ENCODE results near the gene COQ3.
A peak's percentile ranks its signal among the peaks of the same experiment; 100 is the strongest.
"Not testable (repeated sequence)": the region's sequence is repeated elsewhere in the genome, so short reads cannot be mapped to it uniquely, and the experiment has no call there.

Gene COQ3

DNA sequence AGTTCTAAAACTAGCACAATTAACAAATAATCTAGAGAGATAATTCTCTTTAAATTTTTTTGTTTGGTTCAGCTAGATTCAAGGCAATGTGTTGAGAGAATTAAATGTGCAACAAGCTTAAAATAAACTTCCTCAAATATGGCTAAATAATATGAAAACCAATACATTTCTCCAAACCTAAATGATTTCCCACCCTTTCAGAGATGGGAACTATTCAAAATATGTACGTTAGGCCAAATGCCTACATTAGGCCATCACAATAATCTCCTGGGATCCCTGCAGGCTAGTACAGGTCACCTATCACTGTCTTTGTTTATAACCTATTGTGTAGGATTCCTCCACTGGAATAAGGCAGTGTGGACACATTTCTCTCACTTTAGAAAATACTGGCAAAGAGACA is 46.2 kb downstream of the COQ3 start:
- Histone ChIP-seq H3K27me3 (ENCODE audit: control insufficient read depth, insufficient read depth, low read length) (peaks cover 10% of the 10 kb centered on the region), H3K9me3 (ENCODE audit: control insufficient read depth, low read depth, low read length) (no peaks in the 10 kb centered on the region), H3K4me1 (ENCODE audit: control insufficient read depth, low read depth, low read length) (peaks cover 27% of the 10 kb centered on the region), H3K4me3 (ENCODE audit: low read length) (peak overlapping the region; percentile 82), H3K9ac (ENCODE audit: low read length) (peak overlapping the region; percentile 85), H3K27ac (ENCODE audit: low read length) (no peak overlapping the region), H3K36me3 (ENCODE audit: control insufficient read depth, low read depth, low read length) (no peaks in the 10 kb centered on the region)

DNA sequence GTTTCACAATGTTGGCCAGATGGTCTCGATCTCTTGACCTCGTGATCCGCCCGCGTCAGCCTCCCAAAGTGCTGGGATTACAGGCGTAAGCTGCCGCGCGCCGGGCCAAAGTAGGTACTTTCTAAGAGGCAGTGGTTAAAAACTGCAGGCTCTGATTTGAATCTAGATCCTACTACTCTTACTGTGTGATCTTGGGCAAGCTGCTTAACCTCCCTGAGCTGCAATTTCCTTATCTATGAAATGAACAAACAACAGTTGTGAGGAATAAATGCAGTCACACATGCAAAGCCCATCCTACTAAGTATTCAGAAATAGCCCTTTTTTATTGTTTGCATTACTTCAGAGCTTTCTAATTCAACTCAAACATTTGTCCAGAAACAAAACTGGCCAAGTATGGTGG is 47.4 kb downstream of the COQ3 start:
- H3K4me1 ChIP-seq (ENCODE audit: control insufficient read depth, low read depth, low read length), result peaks cover 27% of the 10 kb centered on the region
- H3K36me3 ChIP-seq (ENCODE audit: control insufficient read depth, low read depth, low read length), result no peaks in the 10 kb centered on the region
- H3K9ac ChIP-seq (ENCODE audit: low read length), result no peak overlapping the region
- H3K4me3 ChIP-seq (ENCODE audit: low read length), result no peak overlapping the region
- no peaks in the 10 kb centered on the region for H3K9me3 ChIP-seq (ENCODE audit: control insufficient read depth, low read depth, low read length)
- no peak overlapping the region for H3K27ac ChIP-seq (ENCODE audit: low read length)
- H3K27me3 ChIP-seq (ENCODE audit: control insufficient read depth, insufficient read depth, low read length), result peaks cover 10% of the 10 kb centered on the region

DNA sequence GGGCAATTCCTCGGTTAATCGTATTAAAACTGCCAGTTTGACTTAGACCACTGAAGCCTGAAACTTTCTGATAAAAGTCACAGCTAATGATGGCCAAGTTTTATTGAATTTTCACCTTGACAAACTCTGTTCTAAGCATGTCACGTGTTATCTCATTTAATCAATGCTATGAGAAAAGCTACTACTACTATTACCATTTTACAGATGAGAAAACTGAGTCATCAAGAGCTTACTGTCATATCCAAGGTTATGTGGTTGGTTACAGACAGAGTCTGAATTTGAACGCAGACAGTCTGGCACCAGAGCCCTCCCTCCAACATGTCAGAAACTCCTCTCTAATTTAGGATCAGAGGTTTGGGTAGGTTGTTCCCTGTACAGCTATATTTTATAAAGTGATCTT is 48.8 kb downstream of the COQ3 start:
- H3K9ac ChIP-seq (ENCODE audit: low read length), result no peak overlapping the region
- no peak overlapping the region for H3K27ac ChIP-seq (ENCODE audit: low read length)
- H3K9me3 ChIP-seq (ENCODE audit: control insufficient read depth, low read depth, low read length), result no peaks in the 10 kb centered on the region
- H3K27me3 ChIP-seq (ENCODE audit: control insufficient read depth, insufficient read depth, low read length), result peaks cover under 1% of the 10 kb centered on the region
- H3K4me3 ChIP-seq (ENCODE audit: low read length), result no peak overlapping the region
- no peaks in the 10 kb centered on the region for H3K36me3 ChIP-seq (ENCODE audit: control insufficient read depth, low read depth, low read length)
- peaks cover 21% of the 10 kb centered on the region for H3K4me1 ChIP-seq (ENCODE audit: control insufficient read depth, low read depth, low read length)

DNA sequence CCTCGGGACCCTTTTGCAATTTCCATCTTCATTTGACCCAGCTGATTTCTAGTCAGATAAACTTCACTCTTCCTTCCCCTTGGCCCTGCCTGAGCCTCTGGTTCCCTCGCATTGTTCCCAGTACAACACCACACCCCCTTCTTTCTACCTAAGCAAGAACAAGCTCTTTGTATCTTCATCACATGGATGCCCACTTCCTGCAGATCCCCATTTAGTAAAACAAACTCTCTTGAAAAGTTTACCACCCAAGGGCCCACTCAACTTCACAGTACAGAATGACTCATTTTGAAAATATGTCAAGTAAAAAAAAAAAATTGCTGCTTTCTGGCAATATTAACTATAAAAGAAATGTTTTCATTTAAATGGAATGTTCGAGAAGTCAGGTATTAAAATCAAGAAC is 49.7 kb downstream of the COQ3 start:
- no peaks in the 10 kb centered on the region for H3K36me3 ChIP-seq (ENCODE audit: control insufficient read depth, low read depth, low read length)
- H3K27me3 ChIP-seq (ENCODE audit: control insufficient read depth, insufficient read depth, low read length), result no peaks in the 10 kb centered on the region
- no peaks in the 10 kb centered on the region for H3K9me3 ChIP-seq (ENCODE audit: control insufficient read depth, low read depth, low read length)
- H3K4me3 ChIP-seq (ENCODE audit: low read length), result no peak overlapping the region
- H3K9ac ChIP-seq (ENCODE audit: low read length), result no peak overlapping the region
- peaks cover 21% of the 10 kb centered on the region for H3K4me1 ChIP-seq (ENCODE audit: control insufficient read depth, low read depth, low read length)
- H3K27ac ChIP-seq (ENCODE audit: low read length), result no peak overlapping the region

DNA sequence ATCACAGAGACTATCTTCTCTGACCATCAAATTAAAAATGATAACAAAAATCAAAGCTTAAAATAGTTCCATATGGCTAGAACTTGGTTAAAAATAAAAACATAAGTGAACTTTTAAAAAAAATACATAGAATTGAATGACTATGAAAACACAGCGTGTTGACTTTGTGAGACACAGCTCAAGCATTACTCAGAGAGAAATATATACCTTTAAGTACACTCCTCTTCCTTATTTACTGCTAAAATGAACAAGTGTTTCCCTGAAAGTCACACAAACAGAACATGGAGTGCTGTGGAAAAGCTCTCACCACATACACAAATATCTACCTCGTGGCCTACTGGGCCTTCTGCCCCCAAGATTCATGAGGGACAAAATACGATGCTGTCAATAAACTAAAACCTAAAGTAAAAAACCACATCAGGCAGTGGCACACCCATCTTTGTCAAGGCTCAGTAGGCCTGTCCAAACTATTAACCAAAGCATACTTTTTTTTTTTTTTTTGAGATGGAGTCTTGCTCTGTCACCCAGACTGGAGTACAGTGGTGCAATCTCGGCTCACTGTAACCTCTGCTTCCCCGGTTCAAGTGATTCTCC is 52.0 kb downstream of the COQ3 start:
- Histone ChIP-seq H3K36me3 (ENCODE audit: control insufficient read depth, low read depth, low read length) (no peaks in the 10 kb centered on the region), H3K4me3 (ENCODE audit: low read length) (no peak overlapping the region), H3K27me3 (ENCODE audit: control insufficient read depth, insufficient read depth, low read length) (no peaks in the 10 kb centered on the region)

DNA sequence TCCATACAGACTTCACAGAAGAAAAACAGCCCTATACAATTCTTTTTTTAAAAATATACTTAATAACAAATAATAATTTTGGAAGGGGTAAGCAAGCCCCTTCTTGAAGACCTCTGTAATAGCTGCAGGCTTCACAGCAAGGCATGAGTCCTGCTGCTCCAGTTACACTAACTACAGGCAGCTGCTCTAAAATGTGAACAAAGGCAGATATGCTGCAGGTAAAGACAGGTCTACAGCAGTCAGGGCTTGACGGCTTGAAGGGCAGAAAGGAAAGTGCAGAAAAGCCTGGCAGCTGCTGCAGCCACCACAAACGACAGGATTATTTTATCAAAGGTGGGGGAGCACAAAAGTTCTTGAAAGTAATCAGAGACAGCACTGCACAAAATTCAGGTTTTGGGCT is 55.8 kb downstream of the COQ3 start:
- Histone ChIP-seq H3K27me3 (ENCODE audit: control insufficient read depth, insufficient read depth, low read length) (no peaks in the 10 kb centered on the region), H3K36me3 (ENCODE audit: control insufficient read depth, low read depth, low read length) (peaks cover 4% of the 10 kb centered on the region), H3K9ac (ENCODE audit: low read length) (no peak overlapping the region), H3K4me3 (ENCODE audit: low read length) (no peak overlapping the region), H3K9me3 (ENCODE audit: control insufficient read depth, low read depth, low read length) (no peaks in the 10 kb centered on the region), H3K27ac (ENCODE audit: low read length) (no peak overlapping the region), H3K4me1 (ENCODE audit: control insufficient read depth, low read depth, low read length) (peaks cover 5% of the 10 kb centered on the region)

More for the DNA sequence above, 52.0 kb downstream of the COQ3 start:
- H3K9me3 ChIP-seq (ENCODE audit: control insufficient read depth, low read depth, low read length), result no peaks in the 10 kb centered on the region
- no peak overlapping the region for H3K27ac ChIP-seq (ENCODE audit: low read length)
- no peak overlapping the region for H3K9ac ChIP-seq (ENCODE audit: low read length)
- peaks cover 9% of the 10 kb centered on the region for H3K4me1 ChIP-seq (ENCODE audit: control insufficient read depth, low read depth, low read length)

DNA sequence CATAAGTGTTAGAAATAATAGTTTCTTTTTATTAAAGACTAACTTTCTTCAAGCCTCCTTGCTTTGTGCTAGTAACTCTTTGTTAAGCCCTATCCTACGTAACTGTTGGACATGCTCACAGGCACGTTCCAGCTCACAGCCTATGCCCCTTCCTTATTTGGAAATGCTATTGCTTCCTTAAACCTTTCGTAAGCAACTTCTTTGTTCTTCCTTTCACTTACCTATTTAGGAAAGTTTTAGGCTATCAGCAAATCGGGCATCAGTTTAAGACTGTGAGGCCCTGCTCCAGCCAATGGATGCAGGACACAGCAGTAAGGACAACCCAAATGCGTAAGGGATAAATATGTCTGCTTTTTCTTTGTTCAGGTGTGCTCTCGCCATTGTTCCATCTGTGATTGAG is 58.7 kb downstream of the COQ3 start:
- not testable (repeated sequence) for H3K4me3 ChIP-seq (ENCODE audit: low read length); H3K27ac ChIP-seq (ENCODE audit: low read length); H3K36me3 ChIP-seq (ENCODE audit: control insufficient read depth, low read depth, low read length); H3K9me3 ChIP-seq (ENCODE audit: control insufficient read depth, low read depth, low read length); H3K9ac ChIP-seq (ENCODE audit: low read length); H3K27me3 ChIP-seq (ENCODE audit: control insufficient read depth, insufficient read depth, low read length); H3K4me1 ChIP-seq (ENCODE audit: control insufficient read depth, low read depth, low read length)

DNA sequence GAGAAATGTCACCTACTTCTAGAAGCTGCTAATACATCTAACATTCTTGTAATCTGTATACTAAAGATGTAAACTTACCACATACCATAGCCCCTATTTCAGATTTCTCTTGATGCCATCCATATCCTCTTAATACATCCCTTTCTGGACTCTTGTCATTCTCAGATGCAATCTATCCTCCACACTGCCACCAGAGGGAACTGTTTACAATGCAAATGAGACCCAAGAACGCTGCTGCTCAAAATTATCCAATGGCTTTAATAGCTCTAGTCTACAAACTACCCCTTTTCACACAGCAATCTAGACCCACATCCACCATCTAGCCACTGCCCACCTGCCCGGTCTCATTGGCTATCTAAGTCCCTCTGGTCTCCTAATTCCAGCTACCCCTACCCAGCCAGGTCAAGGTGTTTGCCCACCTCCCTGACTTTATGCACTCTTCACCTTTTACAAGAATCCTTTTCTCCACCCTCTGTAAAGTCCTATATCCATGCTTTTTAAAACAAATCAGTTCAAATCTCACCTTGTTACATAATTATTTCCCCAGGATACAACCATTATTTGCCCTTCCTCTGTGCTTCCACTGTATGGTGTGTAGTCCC is 59.4 kb downstream of the COQ3 start:
- Histone ChIP-seq H3K36me3 (ENCODE audit: control insufficient read depth, low read depth, low read length) (peaks cover 5% of the 10 kb centered on the region), H3K4me3 (ENCODE audit: low read length) (no peak overlapping the region), H3K9me3 (ENCODE audit: control insufficient read depth, low read depth, low read length) (no peaks in the 10 kb centered on the region), H3K9ac (ENCODE audit: low read length) (no peak overlapping the region), H3K27me3 (ENCODE audit: control insufficient read depth, insufficient read depth, low read length) (no peaks in the 10 kb centered on the region), H3K27ac (ENCODE audit: low read length) (no peak overlapping the region), H3K4me1 (ENCODE audit: control insufficient read depth, low read depth, low read length) (peaks cover 5% of the 10 kb centered on the region)

DNA sequence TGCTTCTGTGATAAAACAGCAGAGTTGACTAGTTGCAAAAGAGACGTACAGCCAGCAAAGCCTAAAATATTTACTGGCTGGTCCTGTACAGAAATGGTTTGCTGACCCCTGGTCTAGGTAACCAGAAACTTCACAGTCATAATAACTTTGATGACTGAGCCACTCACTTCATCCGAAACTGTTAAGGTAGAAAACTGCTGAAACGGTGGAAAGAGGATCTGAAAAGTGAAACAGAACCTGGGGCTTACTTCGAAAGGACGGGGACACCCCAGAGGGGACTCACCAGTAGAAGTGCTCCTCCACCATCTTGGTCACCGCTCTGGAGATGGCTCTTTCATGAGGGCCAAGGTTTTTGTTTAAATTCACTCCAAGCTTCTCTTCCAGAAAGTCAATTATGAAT is 60.9 kb downstream of the COQ3 start:
- H3K27me3 ChIP-seq (ENCODE audit: control insufficient read depth, insufficient read depth, low read length), result no peaks in the 10 kb centered on the region
- H3K36me3 ChIP-seq (ENCODE audit: control insufficient read depth, low read depth, low read length), result peaks cover 5% of the 10 kb centered on the region
- H3K4me1 ChIP-seq (ENCODE audit: control insufficient read depth, low read depth, low read length), result peaks cover 5% of the 10 kb centered on the region
- no peak overlapping the region for H3K9ac ChIP-seq (ENCODE audit: low read length)
- H3K4me3 ChIP-seq (ENCODE audit: low read length), result no peak overlapping the region
- H3K9me3 ChIP-seq (ENCODE audit: control insufficient read depth, low read depth, low read length), result no peaks in the 10 kb centered on the region
- H3K27ac ChIP-seq (ENCODE audit: low read length), result no peak overlapping the region

DNA sequence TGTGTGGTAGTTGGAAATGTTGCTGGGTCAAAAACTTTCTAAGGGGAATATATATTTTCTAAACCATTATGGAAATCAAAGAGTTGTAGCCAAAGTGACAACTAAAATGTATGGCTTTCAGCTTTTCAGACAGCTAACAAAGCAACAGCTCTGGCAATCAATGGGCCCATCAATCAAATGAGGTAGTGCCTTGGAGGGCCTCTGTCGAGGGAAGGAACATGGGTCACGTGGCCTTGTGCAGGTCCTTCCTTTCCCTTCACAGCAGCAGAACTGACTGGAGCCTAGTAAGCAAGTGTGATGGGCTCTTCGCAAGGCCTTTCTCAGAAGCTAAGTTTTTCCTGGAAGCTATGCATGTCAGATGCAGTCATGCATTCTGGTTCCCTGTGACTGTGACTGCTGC is 62.5 kb downstream of the COQ3 start:
- no peaks in the 10 kb centered on the region for H3K9me3 ChIP-seq (ENCODE audit: control insufficient read depth, low read depth, low read length)

DNA sequence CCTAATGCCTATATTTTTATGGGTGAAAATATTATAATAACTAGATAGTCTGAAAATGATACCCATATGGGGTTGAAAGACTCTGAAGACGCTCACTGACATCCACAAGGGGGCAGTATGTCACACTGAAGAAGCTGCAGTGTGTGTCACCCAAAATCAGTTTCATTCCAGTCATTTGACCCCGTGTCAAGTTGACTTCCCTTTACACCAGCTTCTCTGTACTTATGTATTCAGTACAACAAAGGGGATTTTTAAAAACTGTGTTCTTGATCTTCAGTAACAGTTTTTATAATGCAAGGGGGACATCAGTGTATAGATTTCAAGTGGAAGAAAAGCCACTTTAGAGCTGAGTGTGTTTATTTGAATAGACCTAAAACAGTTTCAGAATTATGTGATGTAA is 63.8 kb downstream of the COQ3 start:
- no peak overlapping the region for H3K27ac ChIP-seq (ENCODE audit: low read length)
- no peaks in the 10 kb centered on the region for H3K9me3 ChIP-seq (ENCODE audit: control insufficient read depth, low read depth, low read length)
- H3K9ac ChIP-seq (ENCODE audit: low read length), result no peak overlapping the region
- no peaks in the 10 kb centered on the region for H3K27me3 ChIP-seq (ENCODE audit: control insufficient read depth, insufficient read depth, low read length)
- H3K4me3 ChIP-seq (ENCODE audit: low read length), result no peak overlapping the region
- H3K4me1 ChIP-seq (ENCODE audit: control insufficient read depth, low read depth, low read length), result peaks cover 5% of the 10 kb centered on the region
- H3K36me3 ChIP-seq (ENCODE audit: control insufficient read depth, low read depth, low read length), result peaks cover 5% of the 10 kb centered on the region

More for the DNA sequence above, 62.5 kb downstream of the COQ3 start:
- Histone ChIP-seq H3K4me1 (ENCODE audit: control insufficient read depth, low read depth, low read length) (peaks cover 5% of the 10 kb centered on the region), H3K36me3 (ENCODE audit: control insufficient read depth, low read depth, low read length) (peaks cover 5% of the 10 kb centered on the region), H3K27ac (ENCODE audit: low read length) (no peak overlapping the region), H3K9ac (ENCODE audit: low read length) (no peak overlapping the region), H3K4me3 (ENCODE audit: low read length) (no peak overlapping the region), H3K27me3 (ENCODE audit: control insufficient read depth, insufficient read depth, low read length) (no peaks in the 10 kb centered on the region)

DNA sequence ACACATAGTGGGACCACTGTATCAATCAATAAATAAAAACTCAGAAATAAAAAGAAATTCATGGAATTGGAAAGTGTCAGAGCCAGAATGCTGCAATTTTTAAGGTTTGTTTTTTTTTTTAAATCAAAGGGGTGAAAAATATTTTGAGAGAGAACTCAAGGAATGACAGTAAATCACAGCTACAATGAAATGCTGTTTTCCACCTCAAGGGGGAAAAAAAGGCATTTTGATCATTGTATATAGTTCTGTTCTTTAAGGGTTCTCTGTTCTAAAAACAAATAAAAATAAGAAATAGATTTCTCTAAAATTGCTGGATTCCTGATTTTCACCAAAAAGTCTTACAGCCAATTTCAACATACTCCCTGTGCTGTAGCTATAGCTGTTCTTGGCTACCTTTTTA is 69.0 kb downstream of the COQ3 start:
- peaks cover 8% of the 10 kb centered on the region for H3K36me3 ChIP-seq (ENCODE audit: control insufficient read depth, low read depth, low read length)
- no peaks in the 10 kb centered on the region for H3K27me3 ChIP-seq (ENCODE audit: control insufficient read depth, insufficient read depth, low read length)
- no peak overlapping the region for H3K4me3 ChIP-seq (ENCODE audit: low read length)

More for the DNA sequence above, 69.0 kb downstream of the COQ3 start:
- no peaks in the 10 kb centered on the region for H3K4me1 ChIP-seq (ENCODE audit: control insufficient read depth, low read depth, low read length)
- H3K9ac ChIP-seq (ENCODE audit: low read length), result no peak overlapping the region
- H3K9me3 ChIP-seq (ENCODE audit: control insufficient read depth, low read depth, low read length), result no peaks in the 10 kb centered on the region
- no peak overlapping the region for H3K27ac ChIP-seq (ENCODE audit: low read length)
